Stimulated activated naive CD8-positive, alpha-beta T cell treated with anti-CD3 and anti-CD28 coated beads, Interleukin-15, Interleukin-2, amounts not matched to agents 100 ng/mL and 50 ng/mL, for 24 hours (primary cell): ENCODE data around the gene HORMAD2.

Experiments used
- H3K27ac Mint-ChIP-seq: one replicate; pipeline ENCODE4 v1.8.0; 2021; ENCODE audit warnings: mild to moderate bottlenecking, mixed read lengths
- H3K27me3 Mint-ChIP-seq: one replicate; pipeline ENCODE4 v1.8.0; 2021; ENCODE audit warnings: mixed read lengths
- H3K36me3 Mint-ChIP-seq: one replicate; pipeline ENCODE4 v1.8.0; 2021; ENCODE audit warnings: low read depth, mixed read lengths
- H3K4me1 Mint-ChIP-seq: one replicate; pipeline ENCODE4 v1.8.0; 2021; ENCODE audit warnings: low read depth, mixed read lengths
- H3K4me3 Mint-ChIP-seq: one replicate; pipeline ENCODE4 v1.8.0; 2021; ENCODE audit warnings: mild to moderate bottlenecking, mixed read lengths
- H3K9me3 Mint-ChIP-seq: one replicate; pipeline ENCODE4 v1.8.0; 2021; ENCODE audit warnings: mixed read lengths

The HORMAD2 gene

DNA sequence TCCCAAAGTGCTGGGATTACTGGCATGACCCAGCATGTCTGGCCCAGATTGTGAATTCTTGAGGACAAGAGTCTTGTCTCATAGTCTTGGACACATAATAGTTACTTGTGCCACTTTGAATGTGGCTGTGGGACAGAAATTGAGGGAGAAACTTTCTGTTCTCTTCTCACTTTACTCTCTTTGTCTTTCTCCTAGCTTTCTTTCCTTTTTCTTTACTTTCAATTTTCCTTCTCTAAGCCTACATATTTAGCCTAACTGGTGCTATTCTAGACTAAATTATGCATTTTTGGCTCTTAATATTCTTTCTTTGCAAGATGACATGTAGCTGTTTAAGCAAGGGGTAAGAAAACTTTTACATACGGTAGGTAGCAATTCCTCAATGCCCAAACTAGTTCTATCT, 33.2 kb downstream of the HORMAD2 start:
- Mint-ChIP-seq H3K4me1 (peaks cover 23% of the 10 kb centered on the region), H3K27ac (no peak overlapping the region), H3K36me3 (no peaks in the 10 kb centered on the region), H3K27me3 (no peaks in the 10 kb centered on the region), H3K4me3 (no peak overlapping the region), H3K9me3 (no peaks in the 10 kb centered on the region)

- Mint-ChIP-seq H3K36me3 (no peaks in the 10 kb centered on the region), H3K27ac (no peak overlapping the region), H3K9me3 (no peaks in the 10 kb centered on the region), H3K27me3 (no peaks in the 10 kb centered on the region), H3K4me1 (peaks cover 23% of the 10 kb centered on the region), H3K4me3 (no peak overlapping the region)
Measured at GRCh38 chr22:30114361-30114760, 34.1 kb downstream of the HORMAD2 start.

GRCh38 chr22:30115705-30116104, 35.4 kb downstream of the HORMAD2 start:
- no peak overlapping the region for H3K27ac Mint-ChIP-seq
- peaks cover 23% of the 10 kb centered on the region for H3K4me1 Mint-ChIP-seq
- no peak overlapping the region for H3K4me3 Mint-ChIP-seq

DNA sequence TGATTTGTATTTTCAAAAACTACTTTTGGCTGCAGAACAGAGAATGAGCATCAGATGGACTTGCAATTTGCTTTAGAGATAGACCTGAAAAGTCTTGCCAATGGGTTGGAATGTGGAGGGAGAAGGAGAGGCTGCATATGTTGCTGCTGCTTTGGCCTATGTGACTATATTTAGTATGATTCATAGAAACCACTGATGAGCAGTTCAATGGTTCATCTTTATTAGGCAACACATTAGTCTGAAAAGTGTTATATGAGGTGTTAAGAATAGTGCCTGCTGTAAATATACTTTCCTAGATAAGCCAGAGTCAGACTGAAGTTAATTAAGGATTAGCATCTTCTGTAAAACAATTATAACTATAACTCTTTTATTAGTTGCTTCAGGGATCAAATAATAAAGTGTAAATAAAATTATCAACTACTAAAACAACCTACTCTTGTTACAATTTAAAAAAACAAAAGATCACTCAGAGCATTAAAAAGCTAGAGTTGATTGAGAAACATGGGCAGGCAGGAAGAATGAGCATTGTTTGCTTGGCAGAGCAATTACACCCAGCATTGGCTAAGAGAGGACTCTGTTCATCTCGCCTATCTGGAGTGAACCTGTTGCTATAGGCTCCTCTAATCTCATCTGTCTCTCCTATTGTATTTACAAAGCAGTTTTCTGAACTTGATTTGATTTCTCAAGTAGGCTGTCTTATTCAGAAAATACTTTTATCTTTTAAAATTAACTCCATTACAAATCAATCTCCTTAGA, 36.3 kb downstream of the HORMAD2 start:
- Mint-ChIP-seq H3K27ac (no peak overlapping the region), H3K4me1 (peaks cover 23% of the 10 kb centered on the region)

More at GRCh38 chr22:30115705-30116104, 35.4 kb downstream of the HORMAD2 start:
- Mint-ChIP-seq H3K36me3 (no peaks in the 10 kb centered on the region), H3K9me3 (no peaks in the 10 kb centered on the region), H3K27me3 (peaks cover 3% of the 10 kb centered on the region)

GRCh38 chr22:30117256-30117655, 37.0 kb downstream of the HORMAD2 start:
- Mint-ChIP-seq H3K9me3 (no peaks in the 10 kb centered on the region), H3K27me3 (peaks cover 13% of the 10 kb centered on the region), H3K27ac (no peak overlapping the region), H3K4me3 (no peak overlapping the region), H3K36me3 (no peaks in the 10 kb centered on the region), H3K4me1 (peaks cover 28% of the 10 kb centered on the region)

More for the DNA sequence above, 36.3 kb downstream of the HORMAD2 start:
- Mint-ChIP-seq H3K9me3 (no peaks in the 10 kb centered on the region), H3K27me3 (peaks cover 8% of the 10 kb centered on the region), H3K4me3 (no peak overlapping the region), H3K36me3 (no peaks in the 10 kb centered on the region)

DNA sequence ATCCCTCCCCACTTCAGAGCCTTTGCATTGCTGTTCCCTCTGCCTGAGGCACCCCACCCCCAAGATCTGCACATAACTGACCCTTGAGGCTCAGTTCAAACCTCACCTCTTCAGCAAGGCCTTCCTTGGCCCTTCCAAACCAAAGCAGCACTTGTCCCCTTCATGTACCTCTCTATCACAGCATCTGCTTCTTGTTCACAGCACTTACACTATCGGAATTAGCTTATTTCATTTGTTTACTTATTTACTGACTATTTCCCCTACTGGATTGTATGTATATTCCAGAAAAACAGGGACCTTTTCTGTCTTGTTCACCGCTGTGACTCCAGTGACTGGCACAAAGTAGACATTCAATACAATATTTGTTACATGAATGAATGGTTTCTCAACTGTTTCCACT, 38.0 kb downstream of the HORMAD2 start:
- H3K27ac Mint-ChIP-seq, result no peak overlapping the region
- H3K4me3 Mint-ChIP-seq, result no peak overlapping the region
- H3K36me3 Mint-ChIP-seq, result no peaks in the 10 kb centered on the region
- H3K27me3 Mint-ChIP-seq, result peaks cover 13% of the 10 kb centered on the region
- H3K4me1 Mint-ChIP-seq, result peaks cover 32% of the 10 kb centered on the region
- H3K9me3 Mint-ChIP-seq, result no peaks in the 10 kb centered on the region

GRCh38 chr22:30121960-30122359, 41.7 kb downstream of the HORMAD2 start:
- Mint-ChIP-seq H3K9me3 (no peaks in the 10 kb centered on the region), H3K27me3 (peaks cover 13% of the 10 kb centered on the region), H3K4me1 (peaks cover 12% of the 10 kb centered on the region), H3K27ac (no peak overlapping the region), H3K36me3 (no peaks in the 10 kb centered on the region), H3K4me3 (no peak overlapping the region)

GRCh38 chr22:30123463-30123862, 43.2 kb downstream of the HORMAD2 start:
- Mint-ChIP-seq H3K36me3 (no peaks in the 10 kb centered on the region), H3K9me3 (no peaks in the 10 kb centered on the region), H3K27me3 (peaks cover 18% of the 10 kb centered on the region), H3K27ac (no peak overlapping the region), H3K4me3 (no peak overlapping the region), H3K4me1 (peaks cover 15% of the 10 kb centered on the region)

- H3K27me3 Mint-ChIP-seq, result peaks cover 9% of the 10 kb centered on the region
- no peak overlapping the region for H3K27ac Mint-ChIP-seq
- H3K4me1 Mint-ChIP-seq, result peaks cover 19% of the 10 kb centered on the region
- H3K36me3 Mint-ChIP-seq, result no peaks in the 10 kb centered on the region
- no peak overlapping the region for H3K4me3 Mint-ChIP-seq
- no peaks in the 10 kb centered on the region for H3K9me3 Mint-ChIP-seq
Measured at GRCh38 chr22:30127749-30128166, 47.5 kb downstream of the HORMAD2 start.

GRCh38 chr22:30128511-30128910, 48.2 kb downstream of the HORMAD2 start:
- Mint-ChIP-seq H3K27ac (no peak overlapping the region), H3K27me3 (peaks cover 9% of the 10 kb centered on the region), H3K9me3 (no peaks in the 10 kb centered on the region), H3K4me1 (peaks cover 19% of the 10 kb centered on the region), H3K4me3 (no peak overlapping the region), H3K36me3 (no peaks in the 10 kb centered on the region)

DNA sequence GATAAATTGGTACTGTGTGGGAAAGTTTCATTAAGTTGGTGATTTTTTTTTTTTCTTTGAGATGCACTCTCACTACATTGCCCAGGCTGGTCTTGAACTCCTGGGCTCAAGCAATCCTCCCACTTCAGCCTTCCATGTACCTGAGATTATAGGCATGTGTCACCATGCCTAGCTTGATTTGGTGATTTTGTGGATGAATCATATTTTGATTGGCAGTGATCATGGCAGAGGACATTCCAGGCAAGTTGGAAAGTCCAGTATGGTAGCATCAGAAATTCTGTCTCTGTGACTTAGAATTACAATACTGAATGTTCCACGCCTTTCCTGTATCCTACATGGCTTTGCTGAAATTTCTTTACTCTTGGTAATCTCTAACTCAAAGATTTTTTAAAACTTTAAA, 49.4 kb downstream of the HORMAD2 start:
- H3K27me3 Mint-ChIP-seq, result peaks cover 9% of the 10 kb centered on the region
- no peak overlapping the region for H3K27ac Mint-ChIP-seq
- no peak overlapping the region for H3K4me3 Mint-ChIP-seq
- H3K36me3 Mint-ChIP-seq, result no peaks in the 10 kb centered on the region
- H3K4me1 Mint-ChIP-seq, result peaks cover 19% of the 10 kb centered on the region
- no peaks in the 10 kb centered on the region for H3K9me3 Mint-ChIP-seq

DNA sequence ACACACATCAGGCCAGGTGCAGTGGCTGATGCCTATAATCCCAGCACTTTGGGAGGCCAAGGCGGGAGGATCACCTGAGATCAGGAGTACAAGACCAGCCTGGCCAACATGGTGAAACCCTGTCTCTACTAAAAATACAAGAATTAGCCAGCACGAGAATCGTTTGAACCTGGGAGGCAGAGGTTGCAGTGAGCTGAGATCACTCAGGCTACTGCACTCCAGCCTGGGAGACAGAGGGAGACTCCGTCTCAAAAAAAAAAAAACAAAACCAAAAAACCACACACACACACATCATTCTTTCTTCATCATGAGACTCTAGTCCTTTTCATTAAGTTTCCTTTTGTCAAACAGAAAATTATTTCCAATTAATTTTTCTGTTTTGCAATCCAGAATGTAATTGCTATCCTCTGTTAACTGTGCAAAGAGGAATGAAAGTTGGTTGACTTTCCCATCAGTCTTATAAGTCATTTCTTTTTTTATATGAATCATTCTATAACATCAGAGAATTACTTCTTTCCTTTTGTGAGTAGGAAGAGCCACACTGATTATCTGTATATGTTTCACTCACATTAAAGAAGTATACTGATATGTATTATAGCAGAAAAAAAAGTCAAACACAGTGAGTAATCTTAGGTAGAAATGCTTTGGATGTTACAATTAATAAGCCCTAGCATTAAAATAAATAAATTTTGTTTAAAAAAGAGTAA, 52.2 kb downstream of the HORMAD2 start:
- Mint-ChIP-seq H3K9me3 (no peaks in the 10 kb centered on the region), H3K27me3 (peaks cover 13% of the 10 kb centered on the region), H3K4me3 (no peak overlapping the region), H3K36me3 (no peaks in the 10 kb centered on the region), H3K4me1 (peaks cover 19% of the 10 kb centered on the region), H3K27ac (no peak overlapping the region)

DNA sequence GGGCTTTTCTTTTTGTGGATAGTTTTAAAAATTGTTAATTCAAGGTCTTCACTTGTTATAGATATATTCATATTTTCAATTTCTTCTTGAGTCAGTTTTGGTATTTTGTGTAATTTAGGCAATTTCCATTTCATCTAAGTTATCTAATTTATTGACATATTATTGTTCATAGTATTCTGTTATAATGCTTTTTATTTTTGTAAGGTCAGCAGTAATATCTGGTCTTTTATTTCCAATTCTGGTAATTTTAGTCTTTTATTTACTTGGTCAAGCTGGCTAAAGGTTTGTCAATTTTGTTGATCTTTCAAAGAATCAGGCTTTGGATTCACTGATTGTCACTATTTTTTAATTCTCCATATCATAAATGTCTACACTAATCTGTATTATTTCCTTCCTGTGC, 60.1 kb downstream of the HORMAD2 start:
- Mint-ChIP-seq H3K9me3 (peaks cover 20% of the 10 kb centered on the region), H3K27ac (no peak overlapping the region), H3K4me1 (no peaks in the 10 kb centered on the region), H3K36me3 (peaks cover 10% of the 10 kb centered on the region), H3K27me3 (peaks cover 4% of the 10 kb centered on the region), H3K4me3 (no peak overlapping the region)

DNA sequence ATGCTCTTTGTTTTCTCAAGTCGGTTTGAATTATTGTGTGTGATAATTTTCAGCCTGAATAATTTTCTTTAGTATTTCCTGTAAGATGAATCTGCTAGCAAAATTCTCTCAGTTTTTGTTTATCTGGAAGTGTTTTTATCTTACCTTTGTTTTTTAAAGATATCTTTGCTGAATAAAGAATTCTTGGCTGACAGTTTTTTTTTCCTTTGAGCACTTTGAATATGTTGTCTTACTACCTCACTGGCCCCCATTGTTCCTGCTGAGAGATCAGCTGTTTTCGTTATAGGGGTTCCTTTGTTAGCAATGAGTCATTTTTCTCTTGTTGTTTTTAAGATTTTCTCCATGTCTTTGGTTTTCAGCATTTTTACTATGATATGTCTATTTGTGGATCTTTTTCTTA, 63.0 kb downstream of the HORMAD2 start:
- Mint-ChIP-seq H3K4me1 (no peaks in the 10 kb centered on the region), H3K4me3 (no peak overlapping the region), H3K27me3 (peaks cover 3% of the 10 kb centered on the region), H3K9me3 (peaks cover 20% of the 10 kb centered on the region), H3K27ac (no peak overlapping the region), H3K36me3 (peaks cover 10% of the 10 kb centered on the region)

DNA sequence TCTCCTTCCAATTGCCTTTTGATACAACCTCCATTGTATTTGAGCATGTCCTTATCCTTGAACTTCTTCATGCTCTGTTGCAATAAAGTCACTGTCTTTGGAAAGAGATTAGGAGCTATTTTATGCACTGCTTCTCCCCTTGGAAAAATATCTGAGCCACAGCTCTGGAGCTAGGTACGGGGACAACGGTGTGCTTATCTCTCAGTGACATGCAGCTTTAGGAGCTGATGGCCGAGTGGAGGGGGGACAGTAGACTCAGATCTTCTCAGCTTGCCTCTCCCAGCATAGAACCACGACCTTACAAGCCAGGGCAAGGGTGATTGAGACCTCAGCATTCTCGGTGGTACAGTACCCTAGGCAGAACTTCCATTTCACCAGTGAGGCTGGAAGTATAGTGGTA, 64.1 kb downstream of the HORMAD2 start:
- Mint-ChIP-seq H3K4me3 (no peak overlapping the region), H3K27ac (no peak overlapping the region), H3K36me3 (peaks cover 10% of the 10 kb centered on the region)

More for the DNA sequence above, 64.1 kb downstream of the HORMAD2 start:
- Mint-ChIP-seq H3K9me3 (peaks cover 20% of the 10 kb centered on the region), H3K27me3 (peaks cover 3% of the 10 kb centered on the region), H3K4me1 (no peaks in the 10 kb centered on the region)
